Measurements from ENCODE around the gene ABHD14A.

ABHD14A gene

GRCh38 chr3:51958603-51959521 lies 16.0 kb upstream of the ABHD14A start:
- no peak for DNase-seq

- no peak for DNase-seq
Measured at GRCh38 chr3:51959651-51960050, 15.2 kb upstream of the ABHD14A start.

GRCh38 chr3:51960386-51960785 lies 14.5 kb upstream of the ABHD14A start:
- no peak for DNase-seq

GRCh38 chr3:51961011-51961410 lies 13.9 kb upstream of the ABHD14A start:
- DNase-seq, result no peak

- DNase-seq, result no peak
Measured at GRCh38 chr3:51961602-51962569, 13.0 kb upstream of the ABHD14A start.

GRCh38 chr3:51962854-51963530 lies 11.9 kb upstream of the ABHD14A start:
- no peak for DNase-seq

- DNase-seq, result no peak
Measured at GRCh38 chr3:51963951-51964451, 10.9 kb upstream of the ABHD14A start.

- DNase-seq, result no peak
Measured at GRCh38 chr3:51964521-51964920, 10.3 kb upstream of the ABHD14A start.

GRCh38 chr3:51966016-51966415 lies 8.8 kb upstream of the ABHD14A start:
- DNase-seq, result no peak

- DNase-seq, result no peak
Measured at GRCh38 chr3:51966486-51966885, 8.4 kb upstream of the ABHD14A start.

- no peak for DNase-seq
Measured at GRCh38 chr3:51966922-51967383, 7.9 kb upstream of the ABHD14A start.

GRCh38 chr3:51967384-51968169 lies 7.3 kb upstream of the ABHD14A start, which contains the start of gene PCBP4:
Gene PCBP4, minus strand, starts transcription at chr3:51967454. Its CDS starts 6,214 bp downstream, at chr3:51961240.
- peak; percentile 47 for DNase-seq

GRCh38 chr3:51968170-51968775 lies 6.6 kb upstream of the ABHD14A start:
- DNase-seq, result no peak

GRCh38 chr3:51968883-51969678 lies 5.8 kb upstream of the ABHD14A start:
- DNase-seq, result no peak

- DNase-seq, result no peak
Measured at GRCh38 chr3:51969841-51970240, 5.0 kb upstream of the ABHD14A start.

- DNase-seq, result no peak
Measured at GRCh38 chr3:51970606-51971300, 4.1 kb upstream of the ABHD14A start.

- DNase-seq, result no peak
Measured at GRCh38 chr3:51971350-51971749, 3.5 kb upstream of the ABHD14A start.

- no peak for DNase-seq
Measured at GRCh38 chr3:51974277-51974962, 444 bp upstream of the ABHD14A start.

Measured in stimulated activated CD4-positive, alpha-beta T cell treated with anti-CD3 and anti-CD28 coated beads, Interleukin-4, amount 100 ng/mL, for 1 hour (primary cell).